Fibroblast of lung (primary cell): ENCODE measurements around the gene FETUB. TPM values are rescaled to one million over a fixed set of nuclear protein-coding genes. Genes with fewer than 3 reads are reported as not detected.

Experiments
- DNase-seq, 2 donors: peaks; one replicate each; pipeline versions ENCODE4 v3.0.0 to v3.0.0-alpha.2; 2010; ENCODE audit warnings: low read depth in 2 of 2
- H2AFZ ChIP-seq: 2 replicates; pipeline ENCODE4 v1.5.1; 2012; ENCODE audit warnings: low read length, control low read depth, inconsistent platforms
- H3K27ac ChIP-seq: 2 replicates; pipeline ENCODE4 v1.5.1; 2011; ENCODE audit warnings: low read length, control low read depth; ENCODE audit not compliant: insufficient read depth
- H3K27me3 ChIP-seq: 2 replicates; pipeline ENCODE4 v1.5.1; 2011; ENCODE audit warnings: mild to moderate bottlenecking, low read length; ENCODE audit not compliant: control insufficient read depth, insufficient read depth
- H3K36me3 ChIP-seq: 2 replicates; pipeline ENCODE4 v1.5.1; 2011; ENCODE audit warnings: low read length; ENCODE audit not compliant: control insufficient read depth, insufficient read depth
- H3K4me1 ChIP-seq: 2 replicates; pipeline ENCODE4 v1.5.1; 2011; ENCODE audit warnings: low read length; ENCODE audit not compliant: control insufficient read depth, insufficient read depth; ENCODE audit errors: extremely low read depth
- H3K4me2 ChIP-seq: 2 replicates; pipeline ENCODE4 v1.5.1; 2011; ENCODE audit warnings: low read length, control low read depth; ENCODE audit not compliant: insufficient read depth; ENCODE audit errors: extremely low read depth
- H3K4me3 ChIP-seq, 4 experiments: fragments of 200-600 bp in 1 of 4; sonication (generic) in 1 of 4; replicated peaks in 1 of 4; 2 replicates each; pipeline ENCODE4 v1.5.1; 2011 to 2016; ENCODE audit warnings: low read length in 4 of 4, low read depth in 3 of 4, mild to moderate bottlenecking in 3 of 4, control low read depth in 2 of 4, inconsistent platforms in 1 of 4, mixed read lengths in 1 of 4; ENCODE audit not compliant: insufficient read depth in 1 of 4; ENCODE audit errors: control extremely low read depth in 1 of 4
- H3K79me2 ChIP-seq: 2 replicates; pipeline ENCODE4 v1.5.1; 2012; ENCODE audit warnings: mild to moderate bottlenecking, low read length, inconsistent platforms; ENCODE audit not compliant: control insufficient read depth, insufficient read depth
- H3K9ac ChIP-seq: 2 replicates; pipeline ENCODE4 v1.5.1; 2011; ENCODE audit warnings: mild to moderate bottlenecking, low read length, control low read depth; ENCODE audit not compliant: insufficient read depth
- H3K9me3 ChIP-seq: 2 replicates; pipeline ENCODE4 v1.5.1; 2012; ENCODE audit warnings: low read depth, low read length; ENCODE audit not compliant: control insufficient read depth, insufficient read depth
- H4K20me1 ChIP-seq: 2 replicates; pipeline ENCODE4 v1.5.1; 2011; ENCODE audit warnings: low read length; ENCODE audit not compliant: control insufficient read depth, insufficient read depth; ENCODE audit errors: extremely low read depth
- EZH2 ChIP-seq: IDR thresholded peaks from 2 replicates; pipeline ENCODE4 v1.5.1; 2012; ENCODE audit warnings: low read length, control low read depth, mild to moderate bottlenecking; ENCODE audit errors: missing control alignments
- polyA plus RNA-seq, 2 donors: library from polyadenylated mRNA; depleted of rRNA in 1 of 2; stranded (reverse) in 1 of 2; unstranded in 1 of 2; fragments of >200 nt; gene quantifications; 2 replicates each; pipeline ENCODE4 v1.2.1, GENCODE V29; 2011 to 2012; ENCODE audit warnings: missing spikeins in 1 of 2
- total RNA-seq: library from RNA; depleted of rRNA; stranded (reverse); fragments of >200 nt; gene quantifications from 2 replicates; pipeline ENCODE4 v1.2.1, GENCODE V29; 2014
- TF ChIP-seq, protein P1 (sequence below), 2 donors: IDR thresholded peaks in 1 of 2; conservative IDR thresholded peaks in 1 of 2; 1 replicate in 1 of 2; 2 replicates in 1 of 2; pipeline ENCODE4 v1.5.1; 2011 to 2012; ENCODE audit warnings: low read length in 2 of 2, control low read depth in 1 of 2, inconsistent platforms in 1 of 2, low read depth in 1 of 2, mild to moderate bottlenecking in 1 of 2

Gene FETUB
- total and polyA plus RNA-seq, 2 donors (not counting 1 experiment from before 2014, with no cell fraction given), result not detected

DNA sequence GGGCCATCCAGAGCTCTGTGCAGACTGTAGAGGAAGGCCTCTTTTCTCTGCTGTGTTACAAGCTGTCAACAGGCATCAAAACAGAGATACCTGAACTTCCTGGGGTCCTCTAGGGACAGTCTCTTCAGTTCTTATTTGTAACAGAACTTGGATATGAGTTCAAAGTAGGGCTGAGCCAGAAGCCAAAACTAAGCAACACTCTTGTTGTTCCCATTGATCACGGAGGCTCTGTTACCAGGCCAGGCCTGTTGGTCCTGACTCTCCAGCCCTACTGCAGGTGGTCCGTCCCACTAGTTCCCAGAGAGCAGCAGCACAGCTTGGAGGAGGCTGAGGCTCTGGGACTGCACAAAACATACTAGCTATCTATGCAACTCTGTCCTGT is 40.4 kb upstream of the FETUB start:
- DNase-seq, result no peak

DNA sequence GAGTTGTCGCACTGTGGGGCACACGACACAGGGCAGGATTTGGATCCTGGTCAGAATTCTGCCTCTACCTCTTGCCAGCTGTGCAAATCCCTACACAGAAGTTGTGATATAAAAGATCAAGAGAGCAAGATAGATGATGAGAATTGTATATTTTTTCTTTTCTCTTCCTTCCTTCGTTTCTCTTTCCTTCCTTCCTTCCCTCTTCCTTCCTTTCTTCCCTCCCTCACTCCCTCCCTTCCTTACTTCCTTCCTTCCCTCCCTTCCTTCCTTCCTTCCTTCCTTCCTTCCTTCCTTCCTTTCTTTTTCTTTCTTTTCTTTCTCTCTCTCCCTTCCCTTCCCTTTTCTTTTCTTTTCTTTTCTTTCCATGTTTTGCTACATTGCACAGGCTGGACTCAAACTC is 39.3 kb upstream of the FETUB start:
- Histone ChIP-seq H3K9me3 (no peaks in the 10 kb centered on the region), H3K9ac (no peak overlapping the region), H3K79me2 (no peaks in the 10 kb centered on the region), H3K27me3 (peaks cover 2% of the 10 kb centered on the region), H2AFZ (no peak overlapping the region), H3K36me3 (no peaks in the 10 kb centered on the region), H3K4me3 (no peak overlapping the region), H3K4me2 (no peak overlapping the region), H4K20me1 (no peaks in the 10 kb centered on the region), H3K4me1 (no peaks in the 10 kb centered on the region), H3K27ac (no peak overlapping the region)
- TF ChIP-seq, protein P1, sequence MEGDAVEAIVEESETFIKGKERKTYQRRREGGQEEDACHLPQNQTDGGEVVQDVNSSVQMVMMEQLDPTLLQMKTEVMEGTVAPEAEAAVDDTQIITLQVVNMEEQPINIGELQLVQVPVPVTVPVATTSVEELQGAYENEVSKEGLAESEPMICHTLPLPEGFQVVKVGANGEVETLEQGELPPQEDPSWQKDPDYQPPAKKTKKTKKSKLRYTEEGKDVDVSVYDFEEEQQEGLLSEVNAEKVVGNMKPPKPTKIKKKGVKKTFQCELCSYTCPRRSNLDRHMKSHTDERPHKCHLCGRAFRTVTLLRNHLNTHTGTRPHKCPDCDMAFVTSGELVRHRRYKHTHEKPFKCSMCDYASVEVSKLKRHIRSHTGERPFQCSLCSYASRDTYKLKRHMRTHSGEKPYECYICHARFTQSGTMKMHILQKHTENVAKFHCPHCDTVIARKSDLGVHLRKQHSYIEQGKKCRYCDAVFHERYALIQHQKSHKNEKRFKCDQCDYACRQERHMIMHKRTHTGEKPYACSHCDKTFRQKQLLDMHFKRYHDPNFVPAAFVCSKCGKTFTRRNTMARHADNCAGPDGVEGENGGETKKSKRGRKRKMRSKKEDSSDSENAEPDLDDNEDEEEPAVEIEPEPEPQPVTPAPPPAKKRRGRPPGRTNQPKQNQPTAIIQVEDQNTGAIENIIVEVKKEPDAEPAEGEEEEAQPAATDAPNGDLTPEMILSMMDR (conservative IDR thresholded peaks at IDR 0.05 in 1 of 2, IDR thresholded peaks at IDR 0.05 in 1 of 2; ENCODE audit: low read depth in 1 of 2, low read length in 2 of 2), result no peak
- TF ChIP-seq EZH2, result no peak
- DNase-seq, result no peak

More for the DNA sequence above, 40.4 kb upstream of the FETUB start:
- Histone ChIP-seq H3K79me2 (no peaks in the 10 kb centered on the region), H2AFZ (no peak overlapping the region), H3K4me1 (no peaks in the 10 kb centered on the region), H3K27me3 (peaks cover 2% of the 10 kb centered on the region), H3K4me3 (no peak overlapping the region), H3K9me3 (no peaks in the 10 kb centered on the region), H3K36me3 (no peaks in the 10 kb centered on the region), H4K20me1 (no peaks in the 10 kb centered on the region), H3K4me2 (no peak overlapping the region), H3K27ac (no peak overlapping the region), H3K9ac (no peak overlapping the region)
- TF ChIP-seq, protein P1 (conservative IDR thresholded peaks at IDR 0.05 in 1 of 2, IDR thresholded peaks at IDR 0.05 in 1 of 2; ENCODE audit: low read depth in 1 of 2, low read length in 2 of 2), result no peak
- TF ChIP-seq EZH2, result no peak

DNA sequence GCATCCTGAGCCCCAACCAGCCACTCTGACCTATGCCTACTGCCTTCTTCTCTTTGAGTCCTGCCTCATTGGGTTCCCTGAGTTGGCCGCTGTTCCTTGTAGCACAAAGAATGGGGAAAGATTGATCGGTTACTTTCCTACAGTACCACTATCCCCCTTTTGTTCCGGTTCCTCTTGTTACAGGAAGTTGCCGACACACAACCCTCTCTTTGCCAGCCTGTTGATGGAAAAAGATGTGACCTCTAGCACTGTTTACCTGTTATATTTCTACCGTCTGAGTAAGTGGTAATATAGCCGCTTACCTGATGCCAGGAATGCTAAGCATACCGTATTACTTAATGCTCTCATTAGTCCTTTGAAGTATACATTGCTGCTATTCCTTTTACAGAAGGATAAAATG is 37.0 kb upstream of the FETUB start:
- H3K4me1 ChIP-seq, result no peaks in the 10 kb centered on the region
- H3K27ac ChIP-seq, result no peak overlapping the region
- H4K20me1 ChIP-seq, result no peaks in the 10 kb centered on the region
- H3K79me2 ChIP-seq, result no peaks in the 10 kb centered on the region
- no peaks in the 10 kb centered on the region for H3K9me3 ChIP-seq
- no peak for TF ChIP-seq EZH2
- TF ChIP-seq, protein P1 (conservative IDR thresholded peaks at IDR 0.05 in 1 of 2, IDR thresholded peaks at IDR 0.05 in 1 of 2; ENCODE audit: low read depth in 1 of 2, low read length in 2 of 2), result no peak
- no peaks in the 10 kb centered on the region for H3K36me3 ChIP-seq
- H3K4me2 ChIP-seq, result no peak overlapping the region
- H3K27me3 ChIP-seq, result peaks cover 2% of the 10 kb centered on the region
- H3K4me3 ChIP-seq, result no peak overlapping the region
- H3K9ac ChIP-seq, result no peak overlapping the region
- no peak for DNase-seq
- no peak overlapping the region for H2AFZ ChIP-seq
